NB4 (cell line): Measurements from ENCODE around the gene DCC.

Experiments used
- DNase-seq: peaks from one replicate; pipeline ENCODE4 v3.0.0; 2010; ENCODE audit warnings: low read depth
- H3K4me3 ChIP-seq: one replicate; pipeline ENCODE4 v1.5.1; 2011; ENCODE audit warnings: mild to moderate bottlenecking, low read depth, low read length, moderate library complexity
- MYC ChIP-seq: IDR thresholded peaks from 2 replicates; pipeline ENCODE4 v1.6.1; 2011; ENCODE audit warnings: low read depth, low read length
- POLR2A ChIP-seq: IDR thresholded peaks from 2 replicates; pipeline ENCODE4 v1.6.1; 2011; ENCODE audit warnings: mild to moderate bottlenecking; ENCODE audit not compliant: insufficient read length; ENCODE audit errors: extremely low read depth
- TF ChIP-seq, protein P1 (sequence below): IDR thresholded peaks from 2 replicates; pipeline ENCODE4 v1.6.1; 2011; ENCODE audit warnings: low read depth, low read length
- TF ChIP-seq, protein P2 (sequence below): IDR thresholded peaks from one replicate; pipeline ENCODE4 v1.5.1; 2012; ENCODE audit warnings: low read depth, low read length

The DCC gene

DNA sequence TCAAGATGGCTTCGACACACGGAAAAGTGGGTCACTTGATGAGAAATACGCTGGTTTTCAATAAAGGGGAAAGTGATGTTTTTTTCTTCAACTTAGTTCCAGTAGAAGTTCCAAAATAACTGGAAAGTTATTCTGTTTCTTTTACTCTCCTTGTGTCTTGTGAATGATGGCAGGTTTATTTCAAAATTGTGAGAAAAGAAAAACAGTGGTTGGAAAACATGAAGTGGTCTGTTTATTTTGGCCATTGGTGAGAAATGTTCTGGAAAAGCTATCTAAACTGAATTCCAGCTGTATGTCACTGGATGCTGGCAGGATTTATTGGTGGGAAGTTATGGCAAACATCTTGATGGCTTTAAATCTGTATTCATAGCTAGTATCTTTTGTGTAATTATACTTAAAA lies 484.1 kb downstream of the DCC start:
- no peak overlapping the region for H3K4me3 ChIP-seq
- TF ChIP-seq POLR2A = no peak
- TF ChIP-seq, protein P1, sequence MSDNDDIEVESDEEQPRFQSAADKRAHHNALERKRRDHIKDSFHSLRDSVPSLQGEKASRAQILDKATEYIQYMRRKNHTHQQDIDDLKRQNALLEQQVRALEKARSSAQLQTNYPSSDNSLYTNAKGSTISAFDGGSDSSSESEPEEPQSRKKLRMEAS = no peak
- TF ChIP-seq, protein P2, sequence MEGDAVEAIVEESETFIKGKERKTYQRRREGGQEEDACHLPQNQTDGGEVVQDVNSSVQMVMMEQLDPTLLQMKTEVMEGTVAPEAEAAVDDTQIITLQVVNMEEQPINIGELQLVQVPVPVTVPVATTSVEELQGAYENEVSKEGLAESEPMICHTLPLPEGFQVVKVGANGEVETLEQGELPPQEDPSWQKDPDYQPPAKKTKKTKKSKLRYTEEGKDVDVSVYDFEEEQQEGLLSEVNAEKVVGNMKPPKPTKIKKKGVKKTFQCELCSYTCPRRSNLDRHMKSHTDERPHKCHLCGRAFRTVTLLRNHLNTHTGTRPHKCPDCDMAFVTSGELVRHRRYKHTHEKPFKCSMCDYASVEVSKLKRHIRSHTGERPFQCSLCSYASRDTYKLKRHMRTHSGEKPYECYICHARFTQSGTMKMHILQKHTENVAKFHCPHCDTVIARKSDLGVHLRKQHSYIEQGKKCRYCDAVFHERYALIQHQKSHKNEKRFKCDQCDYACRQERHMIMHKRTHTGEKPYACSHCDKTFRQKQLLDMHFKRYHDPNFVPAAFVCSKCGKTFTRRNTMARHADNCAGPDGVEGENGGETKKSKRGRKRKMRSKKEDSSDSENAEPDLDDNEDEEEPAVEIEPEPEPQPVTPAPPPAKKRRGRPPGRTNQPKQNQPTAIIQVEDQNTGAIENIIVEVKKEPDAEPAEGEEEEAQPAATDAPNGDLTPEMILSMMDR = no peak
- TF ChIP-seq MYC = no peak
- no peak for DNase-seq

DNA sequence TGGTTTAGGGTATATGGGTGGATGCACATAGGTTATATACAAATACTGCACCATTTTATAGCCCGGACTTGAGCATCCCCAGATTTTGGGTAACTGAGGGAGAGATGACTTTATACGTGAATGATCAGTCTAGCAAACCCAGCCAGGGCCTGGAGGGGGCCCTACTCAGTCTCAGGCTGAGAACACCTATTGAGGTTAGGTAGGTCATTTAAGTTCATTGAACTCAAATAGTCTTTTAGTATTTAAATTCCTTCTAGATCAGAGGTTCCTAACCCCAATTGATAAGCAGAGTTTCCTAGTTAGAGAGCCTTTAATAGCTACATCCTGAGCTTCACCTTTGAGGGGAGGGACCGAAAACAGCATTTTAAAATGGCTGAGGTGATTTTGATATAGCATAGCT lies 487.0 kb downstream of the DCC start:
- TF ChIP-seq MYC (no peak), POLR2A (no peak)
- TF ChIP-seq, protein P2 = no peak
- TF ChIP-seq, protein P1 = no peak
- no peak overlapping the region for H3K4me3 ChIP-seq
- DNase-seq = no peak

DNA sequence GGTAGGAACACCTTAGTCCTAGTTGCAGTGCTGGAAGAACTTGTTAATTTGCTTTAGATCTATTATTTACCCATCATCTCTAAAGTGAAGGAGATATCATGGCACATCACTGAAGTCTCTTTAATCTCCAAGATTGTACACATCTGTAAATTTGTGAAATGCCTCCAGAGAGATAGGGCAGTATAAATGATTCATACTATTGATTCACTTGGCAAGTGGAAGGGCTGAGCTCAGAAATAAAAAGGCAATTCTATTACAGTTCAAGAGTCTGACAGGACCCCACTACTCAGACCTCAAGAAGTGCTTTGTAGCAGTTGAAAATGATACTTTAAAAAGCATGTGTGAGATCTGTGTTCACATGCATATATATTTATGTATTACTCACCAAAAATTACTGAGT lies 489.3 kb downstream of the DCC start:
- no peak for DNase-seq
- TF ChIP-seq MYC (no peak), POLR2A (no peak)
- TF ChIP-seq, protein P2 = no peak
- TF ChIP-seq, protein P1 = no peak
- H3K4me3 ChIP-seq = no peak overlapping the region

DNA sequence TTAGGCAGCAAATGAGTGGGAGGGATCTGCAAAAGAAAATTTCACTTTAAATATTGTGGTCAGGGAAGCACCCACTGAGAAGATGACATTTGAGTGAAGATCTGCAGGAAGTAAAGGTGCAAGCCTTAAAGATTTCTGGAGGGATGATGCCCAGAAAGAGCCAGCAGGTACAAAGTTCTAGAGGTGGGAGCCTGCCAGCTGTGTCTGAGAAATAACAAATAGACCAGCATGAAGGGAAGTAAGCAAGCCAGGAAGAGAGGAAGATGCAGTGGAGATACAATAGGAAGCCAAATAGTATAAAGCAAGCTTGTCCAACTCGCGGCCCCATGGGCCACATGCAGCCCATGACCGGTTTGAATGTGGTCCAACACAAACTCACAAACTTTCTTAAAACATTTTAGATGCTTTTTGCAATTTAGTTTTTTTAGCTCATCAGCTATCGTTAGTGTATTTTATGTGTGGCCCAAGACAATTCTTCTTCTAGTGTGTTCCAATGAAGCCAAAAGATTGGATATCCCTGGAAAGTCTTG lies 489.9 kb downstream of the DCC start:
- TF ChIP-seq, protein P2 = no peak
- no peak for TF ChIP-seq MYC
- TF ChIP-seq, protein P1 = no peak
- TF ChIP-seq POLR2A = no peak
- no peak overlapping the region for H3K4me3 ChIP-seq
- no peak for DNase-seq

DNA sequence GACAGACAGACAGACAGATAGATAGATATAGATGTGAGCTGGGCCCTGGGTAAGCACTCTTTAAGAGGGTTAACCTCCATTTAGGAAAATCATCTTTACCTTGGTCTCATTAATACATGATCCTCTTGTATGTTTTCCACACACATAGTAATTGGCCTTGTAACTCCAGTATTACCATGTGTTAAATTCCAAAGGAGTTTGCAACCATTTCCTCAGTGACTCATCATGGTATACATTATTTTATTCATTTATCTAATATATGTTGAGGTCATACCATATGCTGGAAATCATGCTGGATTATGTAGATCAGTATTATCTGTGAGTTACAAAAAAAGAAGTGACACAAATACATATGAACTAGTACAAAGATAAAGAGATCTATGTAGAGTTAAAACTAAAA lies 504.3 kb downstream of the DCC start:
- TF ChIP-seq MYC = no peak
- TF ChIP-seq, protein P1 = no peak
- TF ChIP-seq POLR2A = no peak
- TF ChIP-seq, protein P2 = no peak
- DNase-seq = no peak
- no peak overlapping the region for H3K4me3 ChIP-seq

DNA sequence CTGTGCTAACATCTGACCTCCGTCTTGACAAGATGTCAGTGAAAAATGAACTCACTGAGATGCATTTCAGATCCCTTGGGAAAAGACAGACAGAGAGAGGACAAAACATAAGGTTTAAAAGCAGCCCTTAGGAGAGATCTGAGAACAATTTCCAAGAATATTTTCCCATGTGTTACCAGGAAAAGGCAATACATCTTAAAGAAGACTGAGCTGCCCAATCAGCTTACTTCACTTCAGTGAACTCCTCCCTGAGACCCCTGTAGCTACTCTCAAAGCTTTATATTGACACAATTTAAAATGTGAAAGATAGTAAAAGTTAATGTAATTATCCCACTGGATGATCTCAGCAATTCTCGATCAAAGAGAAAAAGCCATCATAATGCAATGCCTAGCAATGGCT lies 505.0 kb downstream of the DCC start:
- DNase-seq = no peak
- TF ChIP-seq MYC (no peak), POLR2A (no peak)
- TF ChIP-seq, protein P1 = no peak
- TF ChIP-seq, protein P2 = no peak
- no peak overlapping the region for H3K4me3 ChIP-seq
